ENCODE results near the gene ANKRD24. TPM values are rescaled to one million over a fixed set of nuclear protein-coding genes. Genes with fewer than 3 reads are reported as not detected.

ANKRD24 gene
- total and polyA plus RNA-seq, 2 of the 13 experiments (the other 11 are each of a cell fraction or from before 2014, with no cell fraction given) = 0.13 to 0.24 TPM

DNA sequence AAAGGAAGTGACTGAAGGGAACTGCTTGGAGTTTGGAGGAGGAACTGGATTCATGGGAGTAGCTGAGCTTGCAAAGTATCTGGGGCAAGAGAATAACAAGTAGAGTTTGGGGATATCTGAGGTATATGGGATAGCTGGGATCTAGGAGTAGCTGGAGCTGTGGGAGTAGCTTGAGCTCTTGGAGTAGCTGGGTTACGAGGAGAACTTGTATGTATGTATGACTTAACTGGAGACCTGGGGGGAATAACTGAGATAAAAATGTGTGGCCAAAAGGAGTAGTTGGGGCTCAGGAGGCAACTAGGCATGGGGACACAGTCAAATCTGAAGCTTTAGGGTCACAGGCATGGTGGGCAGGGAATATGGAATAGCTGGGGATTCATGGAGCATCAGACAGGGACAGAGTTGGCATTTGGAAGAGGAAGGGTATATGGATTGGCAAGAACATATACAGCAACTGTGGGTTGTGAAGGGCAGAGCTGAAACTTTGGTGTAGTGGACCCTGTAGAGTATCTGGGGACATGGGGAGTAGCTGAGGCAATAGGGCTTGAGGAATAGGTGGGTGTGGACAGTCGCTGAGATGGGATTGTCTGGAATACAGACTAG is 18.6 kb downstream of the ANKRD24 start (continued):
- TF ChIP-seq PHF20 (CRISPR knock-in tag; IDR thresholded peaks at IDR 0.05) = no peak

DNA sequence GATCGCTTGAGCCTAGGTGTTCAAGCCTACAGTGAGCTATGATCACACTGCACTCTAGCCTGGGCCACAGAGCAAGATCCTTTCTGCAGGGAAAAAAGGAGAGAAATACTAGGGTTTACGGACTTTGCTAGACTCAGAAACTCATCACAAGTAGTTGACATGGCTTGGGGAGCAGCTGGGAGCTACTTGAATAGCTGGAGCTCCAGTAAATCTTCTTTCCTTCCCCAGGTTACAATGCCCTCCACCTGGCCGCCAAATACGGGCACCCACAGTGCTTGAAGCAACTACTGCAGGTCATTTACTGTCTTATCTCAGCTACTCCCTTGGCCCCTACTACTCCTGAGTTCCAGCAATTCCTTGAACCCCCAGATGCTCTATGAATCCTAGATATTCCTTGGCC is 19.3 kb downstream of the ANKRD24 start:
- in situ Hi-C loops (cut with HindIII; ENCODE audit: extremely low pct_ligation_motif_present, low pct_unique_long_range_greater_than_20kb) (loop anchor here (5.0 to 25.0 kb wide), 2 partner anchors 214 to 339 kb away; partner anchors contain the start of genes EEF2 and ZFR2), intact Hi-C loops (cut with micrococcal nuclease; ENCODE audit: unreplicated experiment) (no loop called here)
- Histone ChIP-seq H3K4me1 (ENCODE audit: insufficient read depth, low read length) (peaks cover 14% of the 10 kb centered on the region), H3K9me3 (ENCODE audit: low read length) (no peaks in the 10 kb centered on the region), H3K4me3 (replicated peaks in 1 of 3; ENCODE audit: insufficient read depth in 1 of 3, low read depth in 2 of 3, low read length in 3 of 3) (no peak overlapping the region), H2AFZ (ENCODE audit: low read length) (no peak overlapping the region), H3K9ac (ENCODE audit: insufficient read depth, low read depth, low read length) (no peak overlapping the region), H3K4me2 (ENCODE audit: low read depth, low read length) (no peak overlapping the region), H3K27me3 (ENCODE audit: control insufficient read depth in 1 of 2, insufficient read depth in 2 of 2, low read length in 2 of 2) (peaks cover 7 to 47% of the 10 kb centered on the region in 2 experiments; a peak in 4 of 5 replicates), H3K27ac (ENCODE audit: extremely low read length, insufficient read depth, low read length) (no peak overlapping the region), H3K79me2 (ENCODE audit: insufficient read depth, low read length) (no peaks in the 10 kb centered on the region), H4K20me1 (ENCODE audit: insufficient read depth, low read length) (no peaks in the 10 kb centered on the region), H3K36me3 (replicated peaks in 1 of 2; ENCODE audit: control insufficient read depth in 1 of 2, insufficient read depth in 2 of 2, low read length in 2 of 2) (no peaks in the 10 kb centered on the region)
- FAIRE-seq = no peak
- DNase-seq (ENCODE audit: low spot score) = no peak
- ChIA-PET POLR2A (no interaction called here), CTCF (ENCODE audit: low intra/inter-chr PET ratio, low total read pairs) (no interaction called here)
- no peak for ATAC-seq
- TF ChIP-seq FOXA3 (CRISPR knock-in tag; IDR thresholded peaks at IDR 0.05) (no peak), ZNF777 (CRISPR knock-in tag; IDR thresholded peaks at IDR 0.05) (no peak), XBP1 (CRISPR knock-in tag; IDR thresholded peaks at IDR 0.05) (no peak), DR1 (CRISPR knock-in tag; IDR thresholded peaks at IDR 0.05) (no peak), ZNF431 (CRISPR knock-in tag; IDR thresholded peaks at IDR 0.05; ENCODE audit: borderline replicate concordance, low read depth) (no peak), ZMYM4 (CRISPR knock-in tag; IDR thresholded peaks at IDR 0.05) (no peak), ZNF331 (CRISPR knock-in tag; IDR thresholded peaks at IDR 0.05) (no peak), MTA3 (CRISPR knock-in tag; IDR thresholded peaks at IDR 0.05) (no peak)
- TF ChIP-seq, protein P1, sequence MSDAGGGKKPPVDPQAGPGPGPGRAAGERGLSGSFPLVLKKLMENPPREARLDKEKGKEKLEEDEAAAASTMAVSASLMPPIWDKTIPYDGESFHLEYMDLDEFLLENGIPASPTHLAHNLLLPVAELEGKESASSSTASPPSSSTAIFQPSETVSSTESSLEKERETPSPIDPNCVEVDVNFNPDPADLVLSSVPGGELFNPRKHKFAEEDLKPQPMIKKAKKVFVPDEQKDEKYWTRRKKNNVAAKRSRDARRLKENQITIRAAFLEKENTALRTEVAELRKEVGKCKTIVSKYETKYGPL (CRISPR knock-in tag; IDR thresholded peaks at IDR 0.05) = no peak
- TF ChIP-seq, protein P2, sequence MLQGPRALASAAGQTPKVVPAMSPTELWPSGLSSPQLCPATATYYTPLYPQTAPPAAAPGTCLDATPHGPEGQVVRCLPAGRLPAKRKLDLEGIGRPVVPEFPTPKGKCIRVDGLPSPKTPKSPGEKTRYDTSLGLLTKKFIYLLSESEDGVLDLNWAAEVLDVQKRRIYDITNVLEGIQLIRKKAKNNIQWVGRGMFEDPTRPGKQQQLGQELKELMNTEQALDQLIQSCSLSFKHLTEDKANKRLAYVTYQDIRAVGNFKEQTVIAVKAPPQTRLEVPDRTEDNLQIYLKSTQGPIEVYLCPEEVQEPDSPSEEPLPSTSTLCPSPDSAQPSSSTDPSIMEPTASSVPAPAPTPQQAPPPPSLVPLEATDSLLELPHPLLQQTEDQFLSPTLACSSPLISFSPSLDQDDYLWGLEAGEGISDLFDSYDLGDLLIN (CRISPR knock-in tag; IDR thresholded peaks at IDR 0.05; ENCODE audit: borderline replicate concordance) = no peak
- no TSS peak for BruUV-seq (replicated peaks)
- 9% methylated on average over 4 of the region's 4 CpGs for WGBS (ENCODE audit: low lambda C conversion rate)
